ENCODE measurements around the gene LDB3. TPM values are rescaled to one million over a fixed set of nuclear protein-coding genes. Genes with fewer than 3 reads are reported as not detected.

Gene LDB3
- total and polyA plus RNA-seq, 2 of the 4 experiments (the other 2 are of a cell fraction) = 0.36 to 2.6 TPM

DNA sequence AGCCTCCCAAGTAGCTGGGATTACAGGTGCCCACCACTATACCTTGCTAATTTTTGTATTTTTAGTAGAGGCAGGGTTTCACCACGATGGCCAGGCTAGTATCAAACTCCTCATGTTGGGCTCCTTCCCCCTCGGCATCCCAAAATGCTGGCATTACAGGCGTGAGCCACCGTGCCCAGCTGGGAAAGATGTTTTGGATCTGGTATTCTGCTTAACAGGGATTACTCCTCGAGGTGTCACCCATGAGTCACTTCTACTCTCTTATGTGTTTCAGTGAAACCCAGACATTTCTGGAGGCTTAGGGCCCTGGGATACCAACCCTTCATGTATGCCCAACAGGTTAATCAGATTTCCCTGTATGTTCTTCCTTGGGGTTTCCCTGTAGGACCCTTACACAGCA, 25.8 kb upstream of the LDB3 start:
- H3K9me3 ChIP-seq (ENCODE audit: control insufficient read depth, insufficient read depth, low read length) = no peaks in the 10 kb centered on the region
- H3K9ac ChIP-seq (ENCODE audit: low read depth, low read length) = no peak overlapping the region
- H4K8ac ChIP-seq (ENCODE audit: low read depth in 2 of 2, low read length in 2 of 2) = no peak overlapping the region
- no peak overlapping the region for H3K23ac ChIP-seq (ENCODE audit: low read depth, low read length)
- no peaks in the 10 kb centered on the region for H3K79me1 ChIP-seq (ENCODE audit: low read depth in 1 of 2, low read length in 2 of 2)
- H3K56ac ChIP-seq (ENCODE audit: extremely low read depth, insufficient read depth, low read length) = no peak overlapping the region
- no peak overlapping the region for H3K4me3 ChIP-seq (ENCODE audit: insufficient read depth, low read depth, low read length)
- H2AK9ac ChIP-seq (replicated peaks; ENCODE audit: low read depth, low read length, poor library complexity) = no peak overlapping the region
- no TSS peak for BruUV-seq (replicated peaks)
- H3K14ac ChIP-seq (replicated peaks; ENCODE audit: low read depth, low read length) = no peak overlapping the region
- no peak overlapping the region for H4K91ac ChIP-seq (ENCODE audit: insufficient read depth, low read depth, low read length)
- 0 out of 2 replicates have a peak overlapping the region, but pooled peaks have one; percentile 34 for H3K4ac ChIP-seq (ENCODE audit: low read depth, low read length)
- ChIA-PET POLR2A (ENCODE audit: unreplicated experiment) (interaction anchor here (0.6 kb wide), 1 partner anchor 162 kb away, joined by 5 read pairs; no protein-coding TSS in a partner anchor), CTCF (interaction anchor here (0.6 to 0.8 kb wide), 3 partner anchors 11 to 420 kb away, joined by 3 to 5 read pairs (median 3); no protein-coding TSS in a partner anchor)
- H4K20me1 ChIP-seq (ENCODE audit: insufficient read depth, low read length) = no peaks in the 10 kb centered on the region
- DNase-seq = peak; percentile 64
- intact Hi-C loops (cut with micrococcal nuclease) (loop anchor here (1.0 kb wide), 1 partner anchor 42 kb away; no protein-coding TSS in a partner anchor), dilution Hi-C loops (cut with HindIII; ENCODE audit: low sequenced_read_pairs, unreplicated experiment) (no loop called here), in situ Hi-C loops (cut with MboI; ENCODE audit: low sequenced_read_pairs) (no loop called here)
- H3K9me1 ChIP-seq (ENCODE audit: insufficient read depth, low read length) = no peaks in the 10 kb centered on the region
- H2BK20ac ChIP-seq (ENCODE audit: low read depth, low read length) = no peak overlapping the region
- WGBS, 2 experiments (ENCODE audit: extremely low coverage in 2 of 2, insufficient read length in 1 of 2) = no CpG with 5 or more reads among the region's 5 CpGs
- no peak overlapping the region for H3K18ac ChIP-seq (ENCODE audit: low read depth, low read length)
- no peak overlapping the region for H2BK5ac ChIP-seq (ENCODE audit: low read depth, low read length, poor library complexity, severe bottlenecking)
- H3K4me2 ChIP-seq (ENCODE audit: low read depth, low read length) = no peak overlapping the region; the same call in 1 of the 2 replicates
- no peak overlapping the region for H3K27ac ChIP-seq (ENCODE audit: insufficient read depth, low read length)
- H2AK5ac ChIP-seq (ENCODE audit: low read depth, low read length) = no peak overlapping the region
- no peaks in the 10 kb centered on the region for H3K27me3 ChIP-seq (ENCODE audit: control insufficient read depth, insufficient read depth, low read length)
- no peak overlapping the region for H4K5ac ChIP-seq (ENCODE audit: low read depth, low read length)
- no peaks in the 10 kb centered on the region for H3K36me3 ChIP-seq (ENCODE audit: control insufficient read depth, insufficient read depth, low read length)
- peaks cover 6% of the 10 kb centered on the region for H3K4me1 ChIP-seq (ENCODE audit: control insufficient read depth, insufficient read depth, low read length)
- TF ChIP-seq RAD21 (IDR thresholded peaks at IDR 0.05; ENCODE audit: low read length) = peak; percentile 28; the same call in 1 of the 2 replicates
- TF ChIP-seq, protein P1, sequence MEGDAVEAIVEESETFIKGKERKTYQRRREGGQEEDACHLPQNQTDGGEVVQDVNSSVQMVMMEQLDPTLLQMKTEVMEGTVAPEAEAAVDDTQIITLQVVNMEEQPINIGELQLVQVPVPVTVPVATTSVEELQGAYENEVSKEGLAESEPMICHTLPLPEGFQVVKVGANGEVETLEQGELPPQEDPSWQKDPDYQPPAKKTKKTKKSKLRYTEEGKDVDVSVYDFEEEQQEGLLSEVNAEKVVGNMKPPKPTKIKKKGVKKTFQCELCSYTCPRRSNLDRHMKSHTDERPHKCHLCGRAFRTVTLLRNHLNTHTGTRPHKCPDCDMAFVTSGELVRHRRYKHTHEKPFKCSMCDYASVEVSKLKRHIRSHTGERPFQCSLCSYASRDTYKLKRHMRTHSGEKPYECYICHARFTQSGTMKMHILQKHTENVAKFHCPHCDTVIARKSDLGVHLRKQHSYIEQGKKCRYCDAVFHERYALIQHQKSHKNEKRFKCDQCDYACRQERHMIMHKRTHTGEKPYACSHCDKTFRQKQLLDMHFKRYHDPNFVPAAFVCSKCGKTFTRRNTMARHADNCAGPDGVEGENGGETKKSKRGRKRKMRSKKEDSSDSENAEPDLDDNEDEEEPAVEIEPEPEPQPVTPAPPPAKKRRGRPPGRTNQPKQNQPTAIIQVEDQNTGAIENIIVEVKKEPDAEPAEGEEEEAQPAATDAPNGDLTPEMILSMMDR (conservative IDR thresholded peaks at IDR 0.05; ENCODE audit: low read depth, low read length) = peak; percentile 32; the same call in 1 of the 2 replicates
- TF ChIP-seq BHLHE40 (IDR thresholded peaks at IDR 0.05; ENCODE audit: low read depth, low read length) = no peak
- TF ChIP-seq SMC3 (IDR thresholded peaks at IDR 0.05; ENCODE audit: low read depth, low read length) = no peak
- TF ChIP-seq POLR2A (IDR thresholded peaks at IDR 0.05; ENCODE audit: low read depth, low read length) = no peak
- TF ChIP-seq FOS (IDR thresholded peaks at IDR 0.05; ENCODE audit: low read depth, low read length) = 0 out of 2 replicates have a peak, but pooled peaks have one; percentile 8
- H2BK15ac ChIP-seq (ENCODE audit: low read depth, low read length) = no peak overlapping the region
- H2AFZ ChIP-seq (replicated peaks; ENCODE audit: low read length, poor library complexity) = no peak overlapping the region
- no peak overlapping the region for H2BK120ac ChIP-seq (ENCODE audit: low read depth, low read length)
- peak; percentile 87 for ATAC-seq (ENCODE audit: low read depth)

All from IMR-90 (cell line).